HG02588 (cell line): ENCODE data around the gene ELMO1.

Experiments
- ATAC-seq: cut with Tn5 transposase; IDR thresholded peaks from one replicate; pipeline ENCODE4 v1.9.1; 2021; ENCODE audit warnings: mild to moderate bottlenecking, moderate library complexity; ENCODE audit not compliant: unreplicated experiment

Gene ELMO1

DNA sequence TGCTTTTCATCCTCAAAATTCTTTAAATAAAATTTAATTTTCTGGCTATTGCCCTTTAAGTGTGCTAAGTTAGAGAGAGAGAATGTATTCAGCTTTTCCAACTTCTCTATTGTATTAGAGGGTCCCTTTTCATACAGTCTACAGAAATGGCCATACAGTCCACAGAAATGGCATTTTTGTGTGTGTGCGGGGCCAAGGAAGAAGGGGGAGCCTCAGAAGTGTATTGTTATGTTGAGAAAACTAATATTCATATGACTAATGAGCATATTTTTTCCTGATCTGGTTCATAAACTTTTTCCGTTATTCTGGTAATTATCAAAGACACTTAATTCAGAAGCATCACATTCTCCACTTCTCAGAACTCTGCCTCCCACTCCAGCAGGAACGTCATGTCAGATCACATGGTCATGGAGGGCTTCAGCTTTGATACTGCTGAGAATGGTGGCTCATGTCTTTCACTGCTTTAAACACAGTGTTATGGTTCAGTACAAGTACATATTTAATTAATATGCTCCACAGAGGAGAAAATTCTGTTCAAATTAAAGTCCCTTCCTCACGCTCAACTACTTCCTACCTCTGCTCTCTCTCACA lies 37.1 kb downstream of the ELMO1 start:
- no peak for ATAC-seq

DNA sequence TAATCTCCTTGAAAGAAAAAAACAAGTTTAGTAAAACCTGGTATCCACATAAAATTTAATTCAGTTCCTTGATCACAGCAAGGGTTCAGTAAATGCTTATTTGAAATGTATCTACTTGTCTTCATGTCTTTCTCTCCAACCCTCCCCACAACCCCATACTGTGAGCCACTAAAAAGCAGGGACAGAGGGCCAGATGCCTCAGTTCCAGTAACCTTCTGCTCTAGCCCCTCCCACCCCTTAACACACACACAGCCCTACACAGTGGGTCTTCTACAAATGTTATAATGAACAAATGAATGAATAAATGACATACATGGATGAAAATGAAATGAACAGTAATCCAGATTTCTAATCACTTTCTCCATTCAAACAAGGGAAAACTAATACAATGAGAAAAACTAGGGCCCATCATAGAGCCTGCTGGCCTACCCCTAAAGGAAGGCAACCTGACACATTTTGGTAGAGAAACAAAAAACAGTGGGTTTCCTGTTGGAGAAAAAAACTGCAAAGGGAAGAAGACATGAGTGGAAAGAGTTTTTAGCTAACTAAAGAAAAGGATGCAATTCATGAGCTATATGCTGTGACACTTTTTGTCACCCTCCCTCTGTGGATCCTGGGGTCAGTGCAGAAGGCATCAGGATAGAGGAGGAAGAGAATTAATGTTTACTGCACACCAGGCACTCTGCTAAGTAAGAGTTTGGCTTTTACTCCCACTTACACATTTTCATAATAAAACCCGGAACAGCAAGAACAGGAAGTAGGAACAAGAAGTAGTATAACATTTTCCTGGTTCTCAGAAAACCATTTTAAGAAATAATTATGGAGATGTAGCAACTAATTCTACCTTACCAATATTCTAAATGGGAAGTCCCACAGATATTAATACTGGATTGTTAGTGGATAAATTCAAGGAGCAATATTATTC lies 38.1 kb downstream of the ELMO1 start:
- ATAC-seq: no peak

DNA sequence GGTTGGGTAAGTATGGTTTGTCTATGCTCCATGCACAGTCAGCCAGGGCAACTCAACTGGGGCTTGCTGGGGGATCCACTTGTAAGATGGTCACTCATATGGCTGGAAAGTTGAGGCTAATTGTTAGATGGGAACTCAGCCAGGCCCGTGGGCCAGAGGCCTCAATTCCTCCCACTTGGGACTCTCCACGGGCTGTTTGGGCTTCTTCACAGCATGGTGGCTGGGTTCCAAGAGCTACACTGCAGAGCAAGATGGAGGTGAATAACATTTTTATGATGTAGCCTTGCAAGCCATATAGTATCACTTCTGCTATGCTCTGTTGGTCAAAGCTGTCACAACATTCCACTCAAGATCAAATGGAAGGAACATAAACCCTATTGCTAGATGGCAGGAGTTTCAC lies 39.2 kb downstream of the ELMO1 start:
- ATAC-seq: no peak

DNA sequence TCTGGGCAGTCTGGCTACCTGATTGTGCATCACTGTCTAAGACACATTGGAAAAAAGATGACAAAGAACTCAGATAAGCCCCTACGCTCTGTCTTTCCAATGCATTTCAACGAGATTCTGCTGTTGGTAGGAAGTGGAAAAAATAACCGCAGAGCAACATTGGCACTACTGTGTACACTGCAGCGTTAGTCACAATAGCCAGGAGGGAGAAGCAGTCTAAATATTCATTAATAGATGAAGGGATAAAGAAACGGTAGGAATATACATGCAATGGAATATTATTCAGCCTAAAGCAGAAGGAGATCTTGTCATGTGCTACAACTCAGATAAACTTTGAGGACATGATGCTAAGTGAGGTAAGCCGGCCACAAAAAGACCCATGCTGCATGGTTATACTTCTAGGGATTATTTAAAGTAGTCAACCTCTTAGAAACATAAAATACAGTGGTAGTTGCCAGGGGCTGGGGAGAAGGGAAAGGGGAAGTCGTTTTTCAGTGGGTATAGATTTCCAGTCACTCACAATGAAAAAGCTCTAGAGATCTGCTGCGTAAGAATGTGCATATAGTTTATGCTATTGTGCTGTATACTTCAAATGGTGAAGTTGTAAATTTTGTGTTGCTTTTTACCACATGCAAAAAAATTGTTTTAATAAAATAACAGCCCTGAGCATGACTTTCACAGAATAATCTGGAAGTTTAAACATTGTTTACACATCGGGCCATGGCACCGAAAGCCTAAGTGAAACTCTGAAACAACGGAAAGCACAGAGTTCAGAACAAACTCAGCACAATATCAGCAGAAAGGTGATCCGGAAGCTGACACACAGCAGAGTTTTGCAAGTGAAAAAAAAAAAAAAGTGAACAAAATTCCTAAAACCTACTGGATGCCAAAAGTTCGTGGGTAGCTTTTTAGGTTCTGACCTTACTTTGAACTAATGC lies 40.1 kb downstream of the ELMO1 start:
- no peak for ATAC-seq

DNA sequence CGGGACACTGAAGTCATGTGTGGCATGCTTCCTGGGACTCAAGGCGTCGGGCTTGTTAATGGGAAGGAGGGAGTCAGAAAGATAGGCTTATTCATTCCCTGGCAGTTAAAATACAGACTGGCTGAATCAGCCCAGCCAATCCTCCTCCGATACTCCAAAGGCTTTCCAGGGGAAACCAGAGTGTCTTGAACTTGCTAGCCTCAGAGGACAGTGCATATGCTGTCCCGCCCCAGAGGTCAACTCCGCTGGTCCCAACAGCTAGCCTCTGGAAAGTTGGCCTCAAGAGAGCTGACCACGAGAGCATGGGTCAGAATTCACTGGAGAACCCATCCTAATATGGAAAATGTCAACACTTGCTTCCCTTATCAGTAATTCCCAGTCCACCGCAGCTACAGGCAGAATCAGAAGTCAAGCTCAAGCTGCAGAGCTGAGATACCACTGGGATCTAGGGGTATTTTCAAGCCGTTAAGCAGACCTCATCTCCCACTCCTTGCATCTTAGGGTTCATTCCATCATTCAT lies 43.0 kb downstream of the ELMO1 start:
- no peak for ATAC-seq

DNA sequence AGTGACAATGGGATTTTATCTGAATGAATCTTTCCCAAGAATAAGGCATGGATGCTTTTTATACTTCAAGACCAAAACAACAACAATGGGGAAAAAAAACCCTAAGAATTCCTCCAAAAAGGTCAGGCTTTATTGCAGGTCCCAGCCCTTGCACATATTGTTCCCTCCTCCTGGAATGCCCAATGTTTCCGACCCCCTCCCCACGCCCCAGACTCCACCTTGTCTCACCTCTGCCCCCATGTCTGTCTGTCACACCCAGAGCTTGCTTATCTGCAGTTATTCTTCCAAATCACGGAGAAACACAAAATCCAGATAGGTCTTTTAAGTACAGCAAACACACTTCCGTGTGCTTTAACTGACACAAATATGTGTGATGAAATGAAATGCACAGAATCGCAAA lies 43.5 kb downstream of the ELMO1 start:
- no peak for ATAC-seq

DNA sequence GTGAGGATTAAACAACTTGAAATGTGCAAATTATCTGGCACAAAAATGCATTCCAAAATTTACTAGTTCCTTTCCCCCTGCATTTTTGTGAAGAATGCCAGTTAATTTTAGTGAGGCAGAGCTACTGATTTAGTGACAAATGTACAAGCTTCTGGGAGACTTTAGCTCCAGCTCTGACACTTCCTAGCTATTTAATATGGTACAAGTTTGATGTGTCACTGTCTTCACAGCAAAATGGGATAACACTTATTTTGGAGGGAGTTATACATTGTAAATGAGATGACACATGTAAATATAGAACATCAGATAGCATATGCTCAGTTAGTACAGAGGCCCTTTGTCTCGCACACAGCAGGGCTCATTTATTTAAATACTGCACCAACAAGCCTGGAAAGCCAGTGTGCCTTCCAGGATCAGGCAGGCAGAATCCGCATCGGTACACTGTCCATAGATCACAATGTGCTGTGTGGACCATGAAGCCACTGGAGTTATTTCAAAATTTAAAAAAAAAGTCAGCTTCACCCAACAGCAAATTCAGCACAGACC lies 48.7 kb downstream of the ELMO1 start:
- ATAC-seq: no peak

DNA sequence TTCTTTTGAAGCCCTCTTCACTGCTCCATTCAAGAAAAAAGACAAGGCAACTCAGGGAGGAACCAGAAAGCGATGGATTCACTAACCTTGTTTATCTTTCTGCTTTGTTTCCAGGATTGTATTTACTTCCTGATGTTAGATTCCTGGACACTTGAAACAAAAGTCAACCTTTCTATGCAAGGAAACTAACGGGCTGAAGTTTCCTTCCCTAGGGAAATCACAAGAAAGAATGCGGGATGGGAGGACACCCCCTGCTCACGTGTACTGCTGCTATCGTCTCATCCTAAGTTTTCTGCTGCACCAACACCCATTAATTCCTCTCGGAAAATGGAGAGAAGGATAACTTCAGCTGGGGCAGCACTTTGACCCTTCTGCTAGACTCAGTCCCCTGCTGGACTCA lies 50.3 kb downstream of the ELMO1 start:
- ATAC-seq: no peak

DNA sequence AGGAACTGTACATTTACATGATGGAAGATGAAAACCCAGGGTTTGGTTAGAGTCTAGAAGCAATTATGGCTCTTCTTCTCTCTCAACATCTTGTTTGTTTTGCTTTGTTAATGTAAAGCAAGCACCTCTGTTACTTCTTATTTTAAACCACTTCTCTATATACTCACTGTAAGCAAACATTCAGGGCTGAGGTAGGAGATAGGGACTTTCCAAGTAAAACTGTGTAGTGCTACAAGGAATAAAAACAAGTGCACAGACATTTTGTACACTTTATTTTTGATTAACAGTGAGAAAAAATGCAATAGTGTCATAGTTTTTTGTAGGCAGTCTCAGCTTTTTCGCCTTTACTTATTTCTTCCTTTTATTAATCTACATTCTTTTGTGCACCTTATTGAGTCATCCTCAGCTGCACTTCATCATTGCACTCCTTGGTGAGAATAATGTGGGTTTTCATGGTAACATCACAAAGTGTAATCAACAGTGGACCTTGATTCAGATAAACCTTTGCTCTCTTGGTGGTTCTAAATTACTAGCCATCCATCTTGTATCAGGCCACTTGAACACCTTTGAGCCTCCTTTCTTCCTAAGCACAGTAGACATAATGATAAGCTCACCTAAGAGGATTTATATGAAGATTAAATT lies 52.9 kb downstream of the ELMO1 start:
- no peak for ATAC-seq

DNA sequence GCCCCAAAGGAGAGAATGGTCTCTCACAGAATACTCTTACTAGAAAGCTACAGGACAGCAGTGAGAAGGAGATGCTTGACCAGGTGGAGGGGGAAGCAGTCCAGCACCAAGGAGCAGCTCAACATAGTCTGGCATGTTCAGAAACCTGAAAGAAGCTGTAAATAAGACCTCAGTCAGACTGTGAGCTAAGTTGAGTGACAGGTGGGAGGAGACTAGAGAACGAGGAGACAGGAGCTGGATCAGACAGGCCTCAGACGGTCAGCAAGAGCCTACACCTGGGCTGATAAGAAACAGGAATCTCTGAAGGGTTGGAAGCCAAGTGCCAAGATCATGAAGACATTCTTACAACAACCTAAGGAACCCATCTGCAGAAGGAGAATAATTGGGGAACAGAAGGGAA lies 54.5 kb downstream of the ELMO1 start:
- ATAC-seq: no peak

DNA sequence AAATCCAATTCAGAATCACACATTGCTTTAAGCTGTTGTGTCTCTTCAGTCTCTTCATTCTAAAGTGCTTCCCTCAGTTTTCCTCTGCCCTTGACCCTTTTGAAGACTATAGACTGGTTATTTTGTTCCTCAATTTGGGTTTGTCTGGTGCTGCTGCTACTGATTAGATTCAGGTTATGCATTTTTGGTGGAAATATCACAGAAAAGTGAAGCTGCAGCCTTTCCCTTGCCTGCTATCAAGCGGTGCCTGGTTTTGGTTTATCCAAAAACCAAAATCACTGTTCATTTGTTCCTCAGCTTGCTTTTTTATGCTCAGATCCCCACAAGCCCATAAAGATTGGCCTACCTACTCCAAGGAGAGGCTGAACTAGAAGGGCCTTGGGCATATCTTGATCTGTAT lies 55.2 kb downstream of the ELMO1 start:
- ATAC-seq: no peak

DNA sequence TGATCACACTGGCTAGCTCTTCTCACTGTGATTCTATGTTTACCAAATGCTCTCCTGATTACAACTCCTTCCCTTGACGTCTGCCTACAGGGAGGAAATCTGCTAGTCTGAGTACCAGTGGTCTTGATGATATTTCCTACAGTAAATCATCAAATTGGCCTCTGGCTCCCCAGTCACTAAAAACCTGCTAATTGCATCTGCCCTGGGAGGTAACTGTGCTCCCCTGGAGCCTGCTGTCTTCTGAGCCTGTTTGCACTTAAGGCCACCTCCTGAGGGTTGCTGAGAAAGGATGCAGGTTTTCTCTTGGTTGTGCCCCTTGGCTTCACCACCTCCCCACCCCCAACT lies 56.0 kb downstream of the ELMO1 start:
- ATAC-seq: no peak

DNA sequence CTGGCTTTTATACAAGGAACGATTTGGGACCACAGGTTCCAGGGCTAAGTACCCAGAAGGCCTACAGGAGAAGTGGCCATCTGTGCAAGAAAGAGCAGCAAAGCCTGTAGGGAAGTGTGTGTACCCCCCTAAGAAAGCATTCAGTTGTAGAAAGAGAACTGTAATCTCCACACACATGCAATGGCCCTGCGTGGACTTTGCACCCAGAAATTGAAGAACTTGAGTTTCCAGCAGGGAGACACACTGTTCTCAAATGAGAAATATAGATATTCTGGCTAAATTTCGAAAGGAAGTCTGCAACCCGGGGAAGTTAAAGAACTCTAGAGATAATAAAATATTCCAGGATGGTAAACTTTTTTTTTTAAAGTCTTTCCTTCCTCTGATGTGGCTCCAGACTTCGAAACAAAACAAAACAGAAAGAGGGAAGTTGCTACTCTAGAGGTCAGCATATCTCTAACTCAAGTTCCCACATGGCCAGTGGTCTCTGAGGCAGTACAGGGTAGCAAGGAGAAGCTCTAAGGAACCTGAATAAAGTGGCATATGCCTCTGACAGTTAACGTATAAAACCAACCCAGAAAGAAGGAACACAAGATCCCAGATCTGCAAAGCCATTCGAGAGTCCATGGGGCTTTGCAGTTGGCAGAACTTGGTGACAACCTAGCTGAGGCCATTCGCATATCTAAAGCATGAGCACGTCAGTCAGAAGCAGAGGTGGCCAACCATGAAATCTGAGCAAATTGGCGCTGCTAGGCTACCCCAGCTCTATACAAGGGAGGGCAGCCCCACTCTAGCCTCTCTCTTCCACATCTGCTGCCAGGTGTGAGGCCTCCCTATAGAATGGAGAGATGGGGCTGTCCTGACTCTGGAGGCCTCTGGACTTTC lies 56.6 kb downstream of the ELMO1 start:
- no peak for ATAC-seq

DNA sequence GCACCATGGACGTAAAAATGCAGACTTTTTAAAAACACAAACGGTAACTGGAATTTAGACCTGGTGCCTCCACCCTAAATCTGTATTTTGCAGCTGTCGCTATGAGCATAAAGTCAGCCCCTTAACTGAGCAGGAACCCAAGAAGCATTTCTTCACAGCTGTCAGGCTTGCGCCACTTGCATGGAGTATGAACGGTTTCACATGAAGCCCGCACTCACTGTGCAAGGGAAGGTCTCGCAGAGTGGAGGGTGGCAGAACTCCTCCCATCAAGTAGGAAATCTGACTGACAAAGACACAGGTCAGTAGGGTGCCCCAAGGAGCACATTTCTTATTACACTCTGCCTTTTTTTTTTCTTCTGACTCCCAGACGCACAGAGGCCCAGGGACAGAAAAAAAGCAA lies 58.5 kb downstream of the ELMO1 start:
- no peak for ATAC-seq

DNA sequence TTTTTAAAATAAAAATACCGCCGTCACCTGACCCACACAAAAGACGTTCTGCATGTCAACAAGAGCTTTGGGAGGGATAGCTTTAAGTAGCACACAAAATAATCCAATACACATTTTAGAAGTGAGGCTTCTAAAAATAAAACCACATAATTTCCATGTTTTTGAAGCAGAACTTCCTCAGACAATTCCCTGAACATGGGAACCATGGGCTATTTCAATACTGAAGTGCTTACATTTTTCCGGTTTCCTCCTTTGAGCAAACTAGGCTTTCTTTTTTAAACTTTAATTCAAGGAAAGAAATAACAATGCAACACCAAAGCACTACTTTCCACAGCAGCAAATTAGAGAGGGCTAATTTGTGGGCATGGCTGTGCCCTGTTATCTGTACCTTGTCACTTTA lies 59.9 kb downstream of the ELMO1 start:
- ATAC-seq: no peak

DNA sequence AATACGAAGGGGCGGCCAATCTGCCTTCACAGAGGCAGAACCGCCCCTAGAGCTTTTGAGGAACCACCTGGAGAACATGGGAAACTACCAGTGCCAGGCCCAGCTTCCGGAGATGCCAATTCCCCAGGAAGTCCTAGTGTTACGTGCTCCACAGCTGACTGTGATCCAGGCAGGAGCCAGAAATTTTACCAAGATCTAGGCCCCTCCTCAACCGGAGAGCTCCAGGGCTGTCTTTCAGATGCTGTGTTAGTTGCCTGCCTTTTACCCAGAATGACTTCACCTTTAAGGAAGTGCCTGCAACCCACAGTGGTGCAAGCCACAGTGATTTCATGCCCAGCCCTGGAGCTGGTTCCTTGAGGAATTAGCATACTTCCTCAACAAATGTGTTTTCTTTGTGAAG lies 62.9 kb downstream of the ELMO1 start:
- ATAC-seq: no peak

DNA sequence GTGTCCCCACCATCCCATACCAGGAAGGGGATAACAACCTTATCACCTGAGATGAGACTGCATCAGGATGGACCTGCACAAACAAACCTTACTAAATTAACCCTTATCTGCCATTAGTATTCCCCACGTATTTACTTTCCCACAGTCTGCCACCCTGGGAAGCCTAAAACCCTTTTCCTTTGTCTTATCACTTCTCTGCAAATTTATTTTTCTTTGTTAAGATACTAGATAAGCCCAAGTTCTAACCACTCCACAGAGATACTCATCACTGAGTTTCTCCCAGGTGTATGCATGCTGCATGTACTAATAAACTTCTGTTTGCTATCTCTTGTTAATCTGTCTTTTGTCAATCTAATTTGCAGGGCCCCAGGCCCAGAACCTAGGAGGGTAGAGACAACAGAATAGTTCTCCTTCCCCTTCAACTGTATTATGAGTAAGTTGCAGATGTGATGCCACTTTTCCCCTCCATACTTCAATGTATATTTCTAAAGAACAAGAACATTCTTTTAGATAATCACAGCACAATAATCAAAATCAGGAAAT lies 66.0 kb downstream of the ELMO1 start:
- no peak for ATAC-seq

DNA sequence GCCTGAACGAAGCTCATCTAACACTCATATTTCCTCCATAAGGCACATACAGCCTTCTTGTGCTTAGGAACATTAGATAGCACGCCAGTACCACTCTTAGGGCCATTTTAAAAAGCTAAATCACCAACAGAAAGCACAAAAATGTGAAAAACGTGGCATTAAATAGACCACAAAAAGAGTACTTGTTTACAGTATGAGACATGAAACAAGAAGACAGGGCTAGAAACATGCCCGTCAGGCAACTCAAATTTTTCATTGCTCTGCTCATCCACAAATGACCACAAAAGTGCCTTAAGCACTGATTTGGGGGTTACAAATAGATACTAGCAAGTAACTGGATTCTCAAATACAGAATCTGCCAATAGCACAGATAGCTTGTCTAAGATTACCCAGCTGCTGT lies 67.8 kb downstream of the ELMO1 start:
- no peak for ATAC-seq

DNA sequence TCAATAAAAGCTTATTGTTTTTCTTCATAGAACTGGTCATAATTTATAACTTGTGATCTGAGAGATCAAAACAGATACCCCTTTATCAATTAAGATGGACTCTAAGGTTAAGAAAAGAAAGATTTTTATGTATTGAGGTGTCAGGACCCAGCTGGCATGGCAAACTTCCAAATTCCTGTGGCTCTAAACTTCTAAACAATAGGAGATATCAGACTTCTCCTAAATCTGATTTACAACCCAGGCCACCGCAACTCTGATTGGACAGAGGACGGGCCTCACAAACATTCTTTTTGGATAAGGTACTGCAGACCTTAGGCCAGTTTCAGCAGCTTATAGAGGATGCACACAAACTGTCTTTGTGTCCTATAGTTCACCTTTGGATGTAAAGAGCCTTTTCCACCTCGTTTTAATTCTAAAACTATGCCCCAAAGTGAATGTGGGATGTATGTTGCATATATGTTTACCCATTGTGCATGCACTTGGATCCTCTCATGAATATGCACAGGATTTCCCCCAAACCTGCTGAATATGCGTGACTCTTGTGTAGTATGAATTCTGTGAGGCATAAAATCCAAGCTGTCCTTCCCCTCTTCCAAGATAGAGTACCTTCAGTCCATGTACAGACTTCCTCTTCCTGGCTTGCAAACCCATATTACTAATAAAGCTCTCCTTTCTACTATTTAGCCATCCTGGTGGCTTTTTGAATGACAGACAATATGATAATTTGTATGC lies 69.0 kb downstream of the ELMO1 start:
- no peak for ATAC-seq
